Measurements from ENCODE around the gene SHC2. TPM values are rescaled to one million over a fixed set of nuclear protein-coding genes. Genes with fewer than 3 reads are reported as not detected.

The SHC2 gene
- total RNA-seq (2021) (1.1 and 2.0 TPM in 2 replicates), Bru-seq, nascent RNA (percentile 20 among the genes with signal in this experiment), BruChase-seq, experiment 1, labeled RNA remaining after a 2-hour chase (percentile 27 among the genes with signal in this experiment), BruChase-seq, experiment 2, labeled RNA remaining after a 6-hour chase (percentile 33 among the genes with signal in this experiment)
- long read RNA-seq = 0 reads

GRCh38 chr19:460877-461720, at the start of gene SHC2:
TSS of gene SHC2 (minus strand) at chr19:461033. CDS start at chr19:460996, 37 bp downstream.
- BruUV-seq (replicated peaks) = no TSS peak
- Histone ChIP-seq H3K9me3 (ENCODE audit: low read depth, low read length, poor library complexity, severe bottlenecking) (no peaks in the 10 kb centered on the region), H3K4me1 (ENCODE audit: insufficient read depth, low read length, poor library complexity, severe bottlenecking) (no peaks in the 10 kb centered on the region), H3K27ac (ENCODE audit: low read depth, low read length, poor library complexity, severe bottlenecking) (no peak within 1 kb of the TSS), H3K4me3 (ENCODE audit: low read depth, low read length, poor library complexity, severe bottlenecking) (peak within 1 kb of the TSS; percentile 48), H3K27me3 (replicated peaks; ENCODE audit: insufficient read depth, low read depth, low read length, poor library complexity) (peaks cover 24% of the 10 kb centered on the region), H3K36me3 (ENCODE audit: insufficient read depth, low read length, poor library complexity, severe bottlenecking) (no peaks in the 10 kb centered on the region)
- TF ChIP-seq CTCF (conservative IDR thresholded peaks at IDR 0.05; ENCODE audit: low read depth, low read length) = no peak
- TF ChIP-seq EZH2 (IDR thresholded peaks at IDR 0.05; ENCODE audit: borderline replicate concordance, low read depth, low read length, poor library complexity, severe bottlenecking) = no peak
- intact Hi-C loops (cut with micrococcal nuclease; ENCODE audit: unreplicated experiment) = no loop called here
- DNase-seq (ENCODE audit: low spot score) = no peak
- POLR2A ChIA-PET (ENCODE audit: low non-redundant PET) = no interaction called here
- CTCF ChIA-PET = no interaction called here

- ChIA-PET POLR2A (ENCODE audit: low non-redundant PET) (no interaction called here), CTCF (no interaction called here)
- H3K36me3 ChIP-seq (ENCODE audit: insufficient read depth, low read length, poor library complexity, severe bottlenecking) = no peaks in the 10 kb centered on the region
- peak overlapping the region; percentile 96 for H3K27ac ChIP-seq (ENCODE audit: low read depth, low read length, poor library complexity, severe bottlenecking)
- no peak for DNase-seq (ENCODE audit: low spot score)
- TF ChIP-seq EZH2 (IDR thresholded peaks at IDR 0.05; ENCODE audit: borderline replicate concordance, low read depth, low read length, poor library complexity, severe bottlenecking) (no peak), CTCF (conservative IDR thresholded peaks at IDR 0.05; ENCODE audit: low read depth, low read length) (no peak)
- H3K9me3 ChIP-seq (ENCODE audit: low read depth, low read length, poor library complexity, severe bottlenecking) = no peaks in the 10 kb centered on the region
- H3K4me1 ChIP-seq (ENCODE audit: insufficient read depth, low read length, poor library complexity, severe bottlenecking) = peaks cover 25% of the 10 kb centered on the region
- BruUV-seq (replicated peaks) = TSS peak; percentile 37
- intact Hi-C loops (cut with micrococcal nuclease; ENCODE audit: unreplicated experiment) = no loop called here
- no peaks in the 10 kb centered on the region for H3K27me3 ChIP-seq (replicated peaks; ENCODE audit: insufficient read depth, low read depth, low read length, poor library complexity)
- peak overlapping the region; percentile 82 for H3K4me3 ChIP-seq (ENCODE audit: low read depth, low read length, poor library complexity, severe bottlenecking)
These were observed 47.6 kb upstream of the SHC2 start for GRCh38 chr19:508204-509150.
